ENCODE results near the gene AHI1. TPM values are rescaled to one million over a fixed set of nuclear protein-coding genes. Genes with fewer than 3 reads are reported as not detected.

Gene AHI1
- total RNA-seq, 1 donor from 2014 or later: 21.0 TPM

DNA sequence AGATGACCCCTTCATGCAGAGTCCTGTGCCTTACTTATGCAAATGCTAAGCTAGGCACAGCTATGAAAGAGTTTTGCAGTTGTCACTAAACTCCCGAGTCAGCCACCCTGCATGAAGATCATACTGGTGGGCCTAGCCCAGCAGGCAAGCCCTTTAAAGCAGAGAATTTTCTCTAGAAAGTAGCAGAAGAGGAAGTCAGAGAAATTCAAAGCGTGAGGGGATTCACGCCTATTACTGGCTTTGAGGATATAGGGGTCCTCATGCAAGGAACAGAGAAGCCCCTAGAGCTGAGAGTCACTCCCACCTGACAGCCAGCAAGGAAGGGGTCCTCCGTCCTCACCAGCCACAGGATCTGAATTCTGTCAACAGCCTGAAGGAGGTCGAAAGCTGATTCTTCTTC, 261.8 kb downstream of the AHI1 start:
- Mint-ChIP-seq H3K27me3 (peaks cover 2% of the 10 kb centered on the region), H3K4me3 (no peak overlapping the region), H3K9me3 (no peaks in the 10 kb centered on the region), H3K4me1 (peaks cover 3% of the 10 kb centered on the region), H3K36me3 (ENCODE audit: low read depth) (no peaks in the 10 kb centered on the region), H3K27ac (no peak overlapping the region)
- ATAC-seq (ENCODE audit: low read depth) (no peak), DNase-seq (no peak)
- intact Hi-C loops (cut with micrococcal nuclease): no loop called here
- POLR2A ChIA-PET: no interaction called here
- TF ChIP-seq, protein P1, sequence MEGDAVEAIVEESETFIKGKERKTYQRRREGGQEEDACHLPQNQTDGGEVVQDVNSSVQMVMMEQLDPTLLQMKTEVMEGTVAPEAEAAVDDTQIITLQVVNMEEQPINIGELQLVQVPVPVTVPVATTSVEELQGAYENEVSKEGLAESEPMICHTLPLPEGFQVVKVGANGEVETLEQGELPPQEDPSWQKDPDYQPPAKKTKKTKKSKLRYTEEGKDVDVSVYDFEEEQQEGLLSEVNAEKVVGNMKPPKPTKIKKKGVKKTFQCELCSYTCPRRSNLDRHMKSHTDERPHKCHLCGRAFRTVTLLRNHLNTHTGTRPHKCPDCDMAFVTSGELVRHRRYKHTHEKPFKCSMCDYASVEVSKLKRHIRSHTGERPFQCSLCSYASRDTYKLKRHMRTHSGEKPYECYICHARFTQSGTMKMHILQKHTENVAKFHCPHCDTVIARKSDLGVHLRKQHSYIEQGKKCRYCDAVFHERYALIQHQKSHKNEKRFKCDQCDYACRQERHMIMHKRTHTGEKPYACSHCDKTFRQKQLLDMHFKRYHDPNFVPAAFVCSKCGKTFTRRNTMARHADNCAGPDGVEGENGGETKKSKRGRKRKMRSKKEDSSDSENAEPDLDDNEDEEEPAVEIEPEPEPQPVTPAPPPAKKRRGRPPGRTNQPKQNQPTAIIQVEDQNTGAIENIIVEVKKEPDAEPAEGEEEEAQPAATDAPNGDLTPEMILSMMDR (IDR thresholded peaks at IDR 0.05): no peak
- CTCF ChIA-PET: no interaction called here

DNA sequence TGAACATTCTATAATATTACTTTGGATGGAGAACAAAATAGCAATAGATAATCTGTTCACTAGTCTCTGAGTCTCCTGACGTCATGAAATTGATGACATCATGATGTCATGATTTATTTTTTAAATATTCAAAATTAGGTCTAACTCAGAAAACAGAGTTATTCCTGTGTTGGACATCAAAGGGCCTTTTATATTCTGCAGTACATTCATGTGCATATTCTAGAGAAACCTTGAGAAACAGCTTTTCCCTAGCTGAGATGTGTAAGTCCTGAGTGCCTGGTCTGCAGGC, 263.1 kb downstream of the AHI1 start:
- peaks cover 2% of the 10 kb centered on the region for H3K27me3 Mint-ChIP-seq
- no peak overlapping the region for H3K4me3 Mint-ChIP-seq
- no peaks in the 10 kb centered on the region for H3K9me3 Mint-ChIP-seq
- TF ChIP-seq, protein P1 (IDR thresholded peaks at IDR 0.05): no peak
- ChIA-PET CTCF (no interaction called here), POLR2A (no interaction called here)
- H3K27ac Mint-ChIP-seq: no peak overlapping the region
- no peak for DNase-seq
- peaks cover 3% of the 10 kb centered on the region for H3K4me1 Mint-ChIP-seq
- intact Hi-C loops (cut with micrococcal nuclease): no loop called here
- no peak for ATAC-seq (ENCODE audit: low read depth)
- H3K36me3 Mint-ChIP-seq (ENCODE audit: low read depth): no peaks in the 10 kb centered on the region

DNA sequence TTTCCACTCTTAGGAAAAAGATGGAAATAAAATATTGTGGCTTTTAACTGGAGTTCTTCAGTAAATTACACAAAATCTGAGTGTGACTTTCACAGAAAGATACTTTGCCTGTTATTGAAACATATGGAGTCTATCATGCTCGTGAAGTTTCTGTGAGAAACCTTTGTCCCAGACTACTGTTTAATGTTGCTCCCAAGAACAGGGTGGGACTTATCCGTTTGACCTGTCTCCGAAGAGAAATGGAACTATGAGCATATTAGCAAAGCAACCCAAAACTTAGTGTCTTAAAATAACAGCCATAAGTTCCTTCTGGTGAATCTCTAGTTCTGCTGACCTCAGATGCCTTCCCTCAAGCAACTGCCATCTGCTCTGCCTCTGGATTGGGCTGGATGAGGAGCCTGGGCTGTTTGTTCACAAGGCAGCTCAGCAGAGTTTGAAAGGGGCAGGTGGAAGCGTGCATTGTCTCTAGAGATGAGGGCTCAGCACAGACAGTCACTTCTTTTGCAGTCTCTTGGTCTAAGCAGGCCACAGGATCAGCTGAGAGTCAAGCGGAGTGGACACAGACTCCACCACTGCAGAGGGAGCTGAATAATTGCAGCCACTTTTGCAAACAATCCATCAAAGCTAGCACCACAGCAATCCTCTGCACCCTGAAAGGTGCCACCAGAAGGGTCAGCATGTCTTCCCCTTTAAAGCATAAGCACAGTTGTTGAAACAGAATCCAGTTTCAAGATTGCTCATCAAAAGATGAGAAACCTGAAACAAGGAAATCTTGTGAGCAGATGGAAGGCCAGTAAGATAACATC, 263.7 kb downstream of the AHI1 start:
- ChIA-PET CTCF (no interaction called here), POLR2A (no interaction called here)
- H3K4me3 Mint-ChIP-seq: no peak overlapping the region
- H3K27ac Mint-ChIP-seq: no peak overlapping the region
- intact Hi-C loops (cut with micrococcal nuclease): no loop called here
- H3K9me3 Mint-ChIP-seq: no peaks in the 10 kb centered on the region
- H3K27me3 Mint-ChIP-seq: peaks cover 2% of the 10 kb centered on the region
- peaks cover 3% of the 10 kb centered on the region for H3K4me1 Mint-ChIP-seq
- ATAC-seq (ENCODE audit: low read depth) (no peak), DNase-seq (no peak)
- no peaks in the 10 kb centered on the region for H3K36me3 Mint-ChIP-seq (ENCODE audit: low read depth)
- TF ChIP-seq, protein P1 (IDR thresholded peaks at IDR 0.05): no peak
